ENCODE data around the gene CAMLG.

GRCh38 chr5:134794082-134794481 is 55.7 kb downstream of the CAMLG start:
- TF ChIP-seq REST (IDR thresholded peaks at IDR 0.05; ENCODE audit: insufficient read depth in 1 of 2, low read depth in 2 of 2, low read length in 1 of 2) (no peak), CTCF (IDR thresholded peaks at IDR 0.05) (no peak), SIN3A (IDR thresholded peaks at IDR 0.05; ENCODE audit: borderline replicate concordance, insufficient read depth, low read depth, low read length) (no peak), POLR2AphosphoS5 (IDR thresholded peaks at IDR 0.05; ENCODE audit: low read depth, low read length) (no peak)
